Mesothelial cell of epicardium (in vitro differentiated cells): ENCODE measurements around the gene CCL28. TPM values are rescaled to one million over a fixed set of nuclear protein-coding genes. Genes with fewer than 3 reads are reported as not detected.

Experiments
- DNase-seq, 2 experiments: peaks; one replicate each; pipeline ENCODE4 v3.0.0; 2021; ENCODE audit warnings: low spot score in 2 of 2; ENCODE audit not compliant: unreplicated experiment in 2 of 2
- H3K27ac Mint-ChIP-seq: 2 replicates; pipeline ENCODE4 v1.8.0; 2021; ENCODE audit warnings: mixed read lengths
- H3K27me3 Mint-ChIP-seq: 2 replicates; pipeline ENCODE4 v1.8.0; 2021; ENCODE audit warnings: low read depth, mixed read lengths
- H3K36me3 Mint-ChIP-seq: 2 replicates; pipeline ENCODE4 v1.8.0; 2021; ENCODE audit warnings: mixed read lengths
- H3K4me1 Mint-ChIP-seq: 2 replicates; pipeline ENCODE4 v1.8.0; 2021; ENCODE audit warnings: mixed read lengths
- H3K4me3 Mint-ChIP-seq: 2 replicates; pipeline ENCODE4 v1.8.0; 2021; ENCODE audit warnings: mild to moderate bottlenecking, moderate library complexity, mixed read lengths
- H3K9me3 Mint-ChIP-seq: 2 replicates; pipeline ENCODE4 v1.8.0; 2021; ENCODE audit warnings: mixed read lengths
- total RNA-seq: library from RNA; stranded (reverse); gene quantifications from 3 replicates; pipeline ENCODE4 v1.2.1, GENCODE V29; 2021
- TF ChIP-seq, protein P1 (sequence below): fragments of 200-600 bp; sonication (generic); IDR thresholded peaks from one replicate; pipeline ENCODE4 v1.5.0; 2021; ENCODE audit warnings: antibody characterized with exemption; ENCODE audit not compliant: unreplicated experiment

The CCL28 gene
- total RNA-seq, 1 donor from 2014 or later, result not detected

GRCh38 chr5:43422143-43422542, 10.0 kb upstream of the CCL28 start:
- peak overlapping the region; percentile 87 for H3K27ac Mint-ChIP-seq

GRCh38 chr5:43421450-43422133, 9.4 kb upstream of the CCL28 start:
- DNase-seq, result no peak
- TF ChIP-seq, protein P1, sequence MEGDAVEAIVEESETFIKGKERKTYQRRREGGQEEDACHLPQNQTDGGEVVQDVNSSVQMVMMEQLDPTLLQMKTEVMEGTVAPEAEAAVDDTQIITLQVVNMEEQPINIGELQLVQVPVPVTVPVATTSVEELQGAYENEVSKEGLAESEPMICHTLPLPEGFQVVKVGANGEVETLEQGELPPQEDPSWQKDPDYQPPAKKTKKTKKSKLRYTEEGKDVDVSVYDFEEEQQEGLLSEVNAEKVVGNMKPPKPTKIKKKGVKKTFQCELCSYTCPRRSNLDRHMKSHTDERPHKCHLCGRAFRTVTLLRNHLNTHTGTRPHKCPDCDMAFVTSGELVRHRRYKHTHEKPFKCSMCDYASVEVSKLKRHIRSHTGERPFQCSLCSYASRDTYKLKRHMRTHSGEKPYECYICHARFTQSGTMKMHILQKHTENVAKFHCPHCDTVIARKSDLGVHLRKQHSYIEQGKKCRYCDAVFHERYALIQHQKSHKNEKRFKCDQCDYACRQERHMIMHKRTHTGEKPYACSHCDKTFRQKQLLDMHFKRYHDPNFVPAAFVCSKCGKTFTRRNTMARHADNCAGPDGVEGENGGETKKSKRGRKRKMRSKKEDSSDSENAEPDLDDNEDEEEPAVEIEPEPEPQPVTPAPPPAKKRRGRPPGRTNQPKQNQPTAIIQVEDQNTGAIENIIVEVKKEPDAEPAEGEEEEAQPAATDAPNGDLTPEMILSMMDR, result no peak
- Mint-ChIP-seq H3K27me3 (no peaks in the 10 kb centered on the region), H3K36me3 (no peaks in the 10 kb centered on the region), H3K27ac (peak overlapping the region; percentile 87), H3K9me3 (no peaks in the 10 kb centered on the region), H3K4me1 (peaks cover 9% of the 10 kb centered on the region), H3K4me3 (no peak overlapping the region)

More at GRCh38 chr5:43422143-43422542, 10.0 kb upstream of the CCL28 start:
- Mint-ChIP-seq H3K36me3 (no peaks in the 10 kb centered on the region), H3K4me1 (peaks cover 9% of the 10 kb centered on the region), H3K4me3 (no peak overlapping the region), H3K27me3 (no peaks in the 10 kb centered on the region), H3K9me3 (no peaks in the 10 kb centered on the region)
- TF ChIP-seq, protein P1, result no peak
- no peak for DNase-seq

DNA sequence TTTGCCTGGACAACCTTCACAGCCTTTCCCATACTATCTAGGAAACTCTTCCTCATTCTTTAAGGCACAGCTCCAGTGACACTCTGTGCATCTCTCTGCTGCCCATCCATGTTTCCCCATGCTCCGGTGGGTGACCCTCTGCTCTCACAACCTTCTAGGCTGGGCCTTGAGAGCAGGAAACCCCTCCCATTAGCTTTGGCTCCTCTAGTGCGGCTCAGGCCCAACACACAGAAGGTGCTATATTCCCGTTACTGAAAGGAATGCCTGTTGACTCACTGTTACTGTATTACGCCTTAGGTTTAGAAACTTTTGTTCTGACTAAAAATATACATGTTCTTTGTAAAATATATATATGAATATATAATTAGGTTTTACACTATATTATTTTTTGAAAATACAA, 8.1 kb upstream of the CCL28 start:
- Mint-ChIP-seq H3K9me3 (no peaks in the 10 kb centered on the region), H3K36me3 (no peaks in the 10 kb centered on the region), H3K4me3 (no peak overlapping the region), H3K27me3 (no peaks in the 10 kb centered on the region), H3K27ac (no peak overlapping the region), H3K4me1 (peaks cover 9% of the 10 kb centered on the region)
- DNase-seq, result no peak
- TF ChIP-seq, protein P1, result no peak

DNA sequence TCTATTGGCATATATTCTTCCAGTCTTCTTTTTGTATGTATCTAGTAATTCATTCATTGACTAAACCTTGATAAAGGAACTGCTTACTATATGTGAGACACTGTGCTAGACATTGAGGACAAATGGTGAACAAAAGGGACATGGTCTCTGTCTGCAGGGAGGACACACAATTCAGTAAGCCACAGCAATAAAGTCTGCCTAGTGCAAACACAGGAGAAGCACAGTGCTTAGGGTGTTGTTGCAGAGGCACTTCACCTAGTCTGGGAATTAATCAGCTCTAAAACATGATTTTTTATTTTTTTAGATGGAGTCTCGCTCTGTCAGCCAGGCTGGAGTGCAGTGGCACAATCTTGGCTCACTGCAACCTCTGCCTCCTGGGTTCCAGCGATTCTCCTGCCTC, 6.4 kb upstream of the CCL28 start:
- H3K9me3 Mint-ChIP-seq, result no peaks in the 10 kb centered on the region
- no peaks in the 10 kb centered on the region for H3K36me3 Mint-ChIP-seq
- H3K27me3 Mint-ChIP-seq, result no peaks in the 10 kb centered on the region
- no peak overlapping the region for H3K27ac Mint-ChIP-seq
- no peak overlapping the region for H3K4me3 Mint-ChIP-seq
- H3K4me1 Mint-ChIP-seq, result peaks cover 9% of the 10 kb centered on the region
- TF ChIP-seq, protein P1, result no peak
- no peak for DNase-seq

DNA sequence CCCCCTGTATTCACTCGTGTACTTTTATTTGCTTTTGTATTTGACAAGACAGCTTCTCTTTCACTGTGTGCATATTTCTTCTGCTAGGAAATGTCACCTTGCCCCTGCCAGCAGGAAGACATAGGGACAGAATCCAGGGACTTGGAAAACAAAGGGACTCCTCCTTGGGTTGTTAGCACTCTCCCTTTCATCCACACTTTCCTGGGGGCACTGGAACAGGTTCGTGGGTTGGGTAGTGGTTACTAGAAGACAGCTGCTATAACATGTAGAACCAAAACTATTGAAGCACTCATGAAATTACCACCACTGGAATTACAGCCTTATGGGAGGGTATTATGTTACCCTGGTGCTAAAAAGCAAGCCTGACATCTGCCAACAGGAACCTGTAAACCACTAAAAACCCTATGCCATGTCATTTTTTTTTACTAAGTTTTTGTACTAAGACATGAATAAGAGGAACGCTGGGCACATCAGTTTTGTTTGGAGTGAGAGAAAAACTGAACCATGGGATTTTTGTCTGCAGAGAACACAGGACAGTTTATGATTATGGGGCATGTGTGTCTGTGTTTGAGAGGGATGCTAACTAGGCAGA, 4.7 kb upstream of the CCL28 start:
- H3K27ac Mint-ChIP-seq, result no peak overlapping the region
- no peaks in the 10 kb centered on the region for H3K36me3 Mint-ChIP-seq
- TF ChIP-seq, protein P1, result no peak
- peaks cover 3% of the 10 kb centered on the region for H3K4me1 Mint-ChIP-seq
- no peak for DNase-seq
- H3K9me3 Mint-ChIP-seq, result no peaks in the 10 kb centered on the region
- no peaks in the 10 kb centered on the region for H3K27me3 Mint-ChIP-seq
- no peak overlapping the region for H3K4me3 Mint-ChIP-seq
